Type B pancreatic cell (in vitro differentiated cells): ENCODE data around the gene MAST4. TPM values are rescaled to one million over a fixed set of nuclear protein-coding genes. Genes with fewer than 3 reads are reported as not detected.

ENCODE experiments used
- DNase-seq: peaks from one replicate; pipeline ENCODE4 v3.0.0; 2021; ENCODE audit warnings: mixed read lengths; ENCODE audit not compliant: unreplicated experiment; ENCODE audit errors: extremely low spot score
- H3K27ac Mint-ChIP-seq: 2 replicates; pipeline ENCODE4 v1.8.0; 2021; ENCODE audit warnings: mild to moderate bottlenecking, mixed read lengths
- H3K27me3 Mint-ChIP-seq: 2 replicates; pipeline ENCODE4 v1.8.0; 2021; ENCODE audit warnings: mixed read lengths
- H3K36me3 Mint-ChIP-seq: 2 replicates; pipeline ENCODE4 v1.8.0; 2021; ENCODE audit warnings: mixed read lengths
- H3K4me1 Mint-ChIP-seq: one replicate; pipeline ENCODE4 v1.8.0; 2021; ENCODE audit warnings: mixed read lengths; ENCODE audit not compliant: unreplicated experiment
- H3K4me3 Mint-ChIP-seq: 2 replicates; pipeline ENCODE4 v1.8.0; 2021; ENCODE audit warnings: mild to moderate bottlenecking, mixed read lengths
- H3K9me3 Mint-ChIP-seq: 2 replicates; pipeline ENCODE4 v1.8.0; 2021; ENCODE audit warnings: mixed read lengths
- total RNA-seq: library from RNA; stranded (reverse); gene quantifications from 2 replicates; pipeline ENCODE4 v1.2.1, GENCODE V29; 2021; ENCODE audit warnings: low replicate concordance
- TF ChIP-seq, protein P1 (sequence below): fragments of 200-600 bp; sonication (generic); conservative IDR thresholded peaks from 2 replicates; pipeline ENCODE4 v1.5.0; 2021; ENCODE audit warnings: antibody characterized with exemption, mild to moderate bottlenecking

MAST4 gene
- total RNA-seq, 1 donor from 2014 or later = 23.0 TPM

DNA sequence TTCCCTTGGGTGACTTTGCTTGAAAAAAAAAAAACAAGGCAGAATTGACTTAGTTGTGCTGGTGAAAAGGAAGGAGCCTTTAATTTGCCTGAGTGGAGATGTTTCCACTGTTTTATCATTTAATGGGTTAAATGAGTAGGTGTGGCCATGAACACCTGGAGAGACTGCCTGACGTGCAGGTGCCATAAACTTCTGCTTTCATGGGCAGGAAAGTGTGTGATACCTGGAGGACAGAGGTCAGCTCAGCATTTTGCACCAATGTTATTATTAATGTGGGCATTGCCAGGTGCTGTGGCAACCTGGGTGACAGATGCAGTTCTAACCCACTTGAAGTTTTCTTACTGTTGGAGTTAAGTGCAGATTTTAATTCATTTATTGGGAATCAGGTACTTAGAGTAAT is 455.0 kb downstream of the MAST4 start:
- no peak for DNase-seq
- H3K36me3 Mint-ChIP-seq = peaks cover 10% of the 10 kb centered on the region
- TF ChIP-seq, protein P1, sequence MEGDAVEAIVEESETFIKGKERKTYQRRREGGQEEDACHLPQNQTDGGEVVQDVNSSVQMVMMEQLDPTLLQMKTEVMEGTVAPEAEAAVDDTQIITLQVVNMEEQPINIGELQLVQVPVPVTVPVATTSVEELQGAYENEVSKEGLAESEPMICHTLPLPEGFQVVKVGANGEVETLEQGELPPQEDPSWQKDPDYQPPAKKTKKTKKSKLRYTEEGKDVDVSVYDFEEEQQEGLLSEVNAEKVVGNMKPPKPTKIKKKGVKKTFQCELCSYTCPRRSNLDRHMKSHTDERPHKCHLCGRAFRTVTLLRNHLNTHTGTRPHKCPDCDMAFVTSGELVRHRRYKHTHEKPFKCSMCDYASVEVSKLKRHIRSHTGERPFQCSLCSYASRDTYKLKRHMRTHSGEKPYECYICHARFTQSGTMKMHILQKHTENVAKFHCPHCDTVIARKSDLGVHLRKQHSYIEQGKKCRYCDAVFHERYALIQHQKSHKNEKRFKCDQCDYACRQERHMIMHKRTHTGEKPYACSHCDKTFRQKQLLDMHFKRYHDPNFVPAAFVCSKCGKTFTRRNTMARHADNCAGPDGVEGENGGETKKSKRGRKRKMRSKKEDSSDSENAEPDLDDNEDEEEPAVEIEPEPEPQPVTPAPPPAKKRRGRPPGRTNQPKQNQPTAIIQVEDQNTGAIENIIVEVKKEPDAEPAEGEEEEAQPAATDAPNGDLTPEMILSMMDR = no peak

DNA sequence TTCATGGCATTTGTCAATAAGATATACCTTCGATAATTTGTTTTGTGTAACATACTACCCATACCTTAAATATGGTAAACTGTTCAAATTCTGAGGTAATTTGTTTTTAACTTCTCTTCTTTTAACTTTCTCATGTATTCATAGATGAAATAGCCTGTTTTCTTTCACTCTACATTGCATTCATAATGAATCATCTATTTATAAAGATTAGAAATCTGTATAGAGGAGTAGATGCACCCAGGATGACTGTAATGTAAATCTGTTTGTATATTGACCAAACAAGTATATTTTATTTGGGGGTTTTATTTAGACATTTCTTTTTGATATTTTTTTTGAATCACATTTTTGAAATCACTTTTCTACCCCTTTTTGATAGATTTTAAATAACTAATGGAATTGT is 455.8 kb downstream of the MAST4 start:
- peaks cover 10% of the 10 kb centered on the region for H3K36me3 Mint-ChIP-seq

More for the DNA sequence above, 455.0 kb downstream of the MAST4 start:
- Mint-ChIP-seq H3K4me3 (no peak overlapping the region), H3K27ac (peak overlapping the region; percentile 29), H3K27me3 (no peaks in the 10 kb centered on the region), H3K4me1 (peaks cover 13% of the 10 kb centered on the region), H3K9me3 (no peaks in the 10 kb centered on the region)

DNA sequence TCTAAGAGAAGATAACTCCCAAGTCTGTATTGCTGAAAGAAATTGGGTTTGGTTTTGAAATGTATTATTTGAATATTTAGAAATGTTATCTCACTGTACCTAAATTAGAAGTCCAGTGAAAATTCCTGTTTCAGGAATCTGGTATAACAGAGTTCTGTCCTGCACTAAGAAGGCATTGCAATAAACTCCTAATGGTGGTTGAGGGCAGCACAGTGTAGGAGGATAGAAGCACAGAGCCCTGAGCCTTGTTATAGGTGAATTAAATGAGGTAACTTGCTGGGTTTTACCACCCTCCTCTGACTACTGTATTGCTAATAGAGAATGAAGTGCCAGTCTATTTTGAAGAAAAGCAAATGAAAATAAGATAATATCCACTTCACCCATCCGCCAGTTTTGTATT is 457.0 kb downstream of the MAST4 start:
- TF ChIP-seq, protein P1 = peak; percentile 24
- Mint-ChIP-seq H3K27me3 (no peaks in the 10 kb centered on the region), H3K4me3 (no peak overlapping the region), H3K36me3 (peaks cover 10% of the 10 kb centered on the region), H3K9me3 (no peaks in the 10 kb centered on the region), H3K27ac (no peak overlapping the region), H3K4me1 (no peaks in the 10 kb centered on the region)
- DNase-seq = no peak

More for the DNA sequence above, 455.8 kb downstream of the MAST4 start:
- TF ChIP-seq, protein P1 = no peak
- no peaks in the 10 kb centered on the region for H3K27me3 Mint-ChIP-seq
- H3K4me1 Mint-ChIP-seq = peaks cover 9% of the 10 kb centered on the region
- H3K4me3 Mint-ChIP-seq = no peak overlapping the region
- H3K9me3 Mint-ChIP-seq = no peaks in the 10 kb centered on the region
- DNase-seq = no peak
- H3K27ac Mint-ChIP-seq = no peak overlapping the region

DNA sequence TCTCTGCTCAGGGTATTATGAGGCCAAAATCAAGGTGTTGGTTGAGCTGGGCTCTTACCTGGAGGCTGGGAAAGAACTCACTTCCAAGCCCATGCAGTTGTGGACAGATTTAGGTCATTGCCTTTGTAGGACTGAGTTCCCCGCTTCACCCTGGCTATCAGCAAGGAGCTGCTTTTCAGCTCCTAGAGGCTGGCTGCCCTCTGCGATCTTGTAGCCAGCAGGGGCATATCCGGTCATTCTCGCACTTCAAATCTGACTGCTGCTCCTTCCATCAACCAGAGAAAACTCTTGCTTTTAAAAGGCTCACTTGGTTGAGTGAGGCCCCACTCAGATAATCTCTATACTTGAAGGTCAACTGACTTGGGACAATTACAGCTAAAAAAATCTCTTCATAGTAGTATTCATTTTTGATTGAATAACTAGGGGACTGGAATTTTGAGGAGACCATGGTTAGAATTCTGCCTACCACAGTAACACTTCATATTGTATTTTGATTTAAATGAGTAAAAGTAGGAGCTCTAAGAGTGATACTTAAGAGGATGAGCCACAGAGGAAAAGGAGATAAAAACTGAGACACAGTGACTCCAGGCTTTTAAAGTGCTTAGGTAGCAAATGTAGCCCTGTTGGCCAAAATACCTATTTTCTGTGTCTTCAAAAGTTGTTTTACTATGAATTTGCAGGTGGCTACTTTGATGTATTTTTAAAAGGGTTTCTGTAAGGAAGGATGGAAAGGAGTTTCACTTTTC is 463.0 kb downstream of the MAST4 start:
- Mint-ChIP-seq H3K36me3 (peaks cover 14% of the 10 kb centered on the region), H3K4me1 (peaks cover 3% of the 10 kb centered on the region), H3K27ac (no peak overlapping the region), H3K9me3 (no peaks in the 10 kb centered on the region), H3K27me3 (no peaks in the 10 kb centered on the region), H3K4me3 (no peak overlapping the region)
- TF ChIP-seq, protein P1 = no peak
- DNase-seq = no peak

DNA sequence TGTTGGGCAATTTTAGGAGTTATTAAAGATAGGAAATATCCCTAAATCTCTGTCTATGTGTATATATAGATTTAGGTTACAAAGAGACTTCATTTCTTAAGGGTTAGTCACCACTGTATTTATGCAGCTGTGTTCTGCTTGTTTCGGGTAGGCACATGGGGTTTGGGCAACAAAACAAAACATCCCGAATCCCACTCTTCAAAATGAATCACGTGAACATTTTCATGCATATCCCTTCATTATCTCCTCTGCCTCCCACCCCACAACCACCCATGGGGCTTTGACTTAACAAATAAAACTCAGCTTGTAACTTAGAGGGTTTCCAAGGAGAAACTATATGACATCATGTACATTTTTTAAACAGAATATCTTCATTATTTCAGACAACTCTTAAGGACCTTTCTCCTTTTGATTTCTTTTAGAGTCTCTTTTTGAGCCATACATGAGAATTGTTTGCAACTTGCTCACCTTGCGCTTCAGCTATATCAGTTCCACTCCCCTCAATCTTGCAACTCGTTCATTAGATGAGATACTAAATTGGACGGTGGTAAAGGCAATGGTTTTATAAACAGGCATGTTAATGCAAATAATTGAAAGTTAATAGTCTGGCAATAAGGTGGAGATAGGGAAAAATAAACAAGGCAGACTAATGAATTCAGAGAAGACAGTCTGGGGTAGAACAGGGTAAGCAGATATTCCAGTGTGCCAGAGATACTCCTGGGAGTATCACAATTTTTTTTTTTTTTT is 463.7 kb downstream of the MAST4 start:
- Mint-ChIP-seq H3K9me3 (no peaks in the 10 kb centered on the region), H3K4me3 (no peak overlapping the region), H3K36me3 (peaks cover 12% of the 10 kb centered on the region), H3K27me3 (no peaks in the 10 kb centered on the region), H3K27ac (no peak overlapping the region), H3K4me1 (peaks cover 3% of the 10 kb centered on the region)
- TF ChIP-seq, protein P1 = no peak
- DNase-seq = no peak
